Esophagus squamous epithelium (tissue), 4 donors: Measurements from ENCODE around the gene GATAD2A.

Experiments
- POLR2A ChIP-seq, 4 donors: fragments of 450-650 bp; IDR thresholded peaks; one replicate each; pipeline ENCODE4 v1.6.1; 2017; ENCODE audit warnings: antibody characterized with exemption in 4 of 4, mild to moderate bottlenecking in 4 of 4, moderate library complexity in 3 of 4
- TF ChIP-seq, protein P1 (sequence below), 6 experiments: fragments of 450-650 bp in 4 of 6; fragments of 200-600 bp in 2 of 6; sonication (generic) in 2 of 6; IDR thresholded peaks; one replicate each; pipeline ENCODE4 v1.5.1; 2016 to 2019; ENCODE audit warnings: antibody characterized with exemption in 6 of 6, mild to moderate bottlenecking in 4 of 6, moderate library complexity in 4 of 6

DNA sequence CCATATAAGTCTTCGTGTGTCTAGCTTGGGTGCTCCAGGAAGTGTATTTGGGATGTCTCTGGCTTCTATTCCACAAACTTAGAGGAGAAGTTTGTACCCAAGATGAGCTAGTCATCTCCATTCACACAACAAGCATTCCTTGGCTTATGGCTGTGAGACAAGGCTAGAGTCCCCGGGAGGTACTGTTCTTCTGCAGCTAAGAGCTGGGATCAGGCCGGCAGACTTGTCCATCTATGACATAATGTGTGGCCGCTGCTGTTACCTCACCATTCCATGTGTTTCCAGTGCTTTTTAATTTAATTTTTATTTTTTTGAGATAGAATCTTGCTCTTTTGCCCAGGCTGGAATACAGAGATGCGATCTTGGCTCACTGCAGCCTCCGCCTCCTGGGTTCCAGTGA is 20.7 kb downstream of the GATAD2A start:
- TF ChIP-seq, protein P1, sequence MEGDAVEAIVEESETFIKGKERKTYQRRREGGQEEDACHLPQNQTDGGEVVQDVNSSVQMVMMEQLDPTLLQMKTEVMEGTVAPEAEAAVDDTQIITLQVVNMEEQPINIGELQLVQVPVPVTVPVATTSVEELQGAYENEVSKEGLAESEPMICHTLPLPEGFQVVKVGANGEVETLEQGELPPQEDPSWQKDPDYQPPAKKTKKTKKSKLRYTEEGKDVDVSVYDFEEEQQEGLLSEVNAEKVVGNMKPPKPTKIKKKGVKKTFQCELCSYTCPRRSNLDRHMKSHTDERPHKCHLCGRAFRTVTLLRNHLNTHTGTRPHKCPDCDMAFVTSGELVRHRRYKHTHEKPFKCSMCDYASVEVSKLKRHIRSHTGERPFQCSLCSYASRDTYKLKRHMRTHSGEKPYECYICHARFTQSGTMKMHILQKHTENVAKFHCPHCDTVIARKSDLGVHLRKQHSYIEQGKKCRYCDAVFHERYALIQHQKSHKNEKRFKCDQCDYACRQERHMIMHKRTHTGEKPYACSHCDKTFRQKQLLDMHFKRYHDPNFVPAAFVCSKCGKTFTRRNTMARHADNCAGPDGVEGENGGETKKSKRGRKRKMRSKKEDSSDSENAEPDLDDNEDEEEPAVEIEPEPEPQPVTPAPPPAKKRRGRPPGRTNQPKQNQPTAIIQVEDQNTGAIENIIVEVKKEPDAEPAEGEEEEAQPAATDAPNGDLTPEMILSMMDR (IDR thresholded peaks at IDR 0.05), result no peak
- no peak for TF ChIP-seq POLR2A (IDR thresholded peaks at IDR 0.05)
